Peyer's patch (tissue), 4 donors: ENCODE results near the gene FHOD3.

Experiments used
- CTCF ChIP-seq, 6 experiments: fragments of 450-650 bp in 4 of 6; fragments of 200-600 bp in 2 of 6; sonication (generic) in 1 of 6; IDR thresholded peaks; one replicate each; pipeline ENCODE4 v1.5.1; 2017 to 2019; ENCODE audit warnings: antibody characterized with exemption in 6 of 6, mild to moderate bottlenecking in 3 of 6, moderate library complexity in 1 of 6
- POLR2A ChIP-seq, 2 donors: fragments of 450-650 bp; IDR thresholded peaks; one replicate each; pipeline ENCODE4 v1.5.1; 2017; ENCODE audit warnings: antibody characterized with exemption in 2 of 2, mild to moderate bottlenecking in 2 of 2, moderate library complexity in 2 of 2

GRCh38 chr18:36300211-36300610, 2.7 kb downstream of the FHOD3 start:
- TF ChIP-seq CTCF (IDR thresholded peaks at IDR 0.05) (no peak), POLR2A (IDR thresholded peaks at IDR 0.05) (no peak)
